Transverse colon (tissue), 4 donors: ENCODE measurements around the gene PCDHGA1. TPM values are rescaled to one million over a fixed set of nuclear protein-coding genes. Genes with fewer than 3 reads are reported as not detected.

Experiments used
- DNase-seq: peaks from one replicate; pipeline ENCODE4 v3.0.0-alpha.2; 2019
- H3K27ac ChIP-seq, 4 donors: fragments of 200-600 bp; sonication (generic); 2 replicates each; pipeline ENCODE4 v1.5.1; 2016 to 2018; ENCODE audit warnings: inconsistent platforms in 4 of 4
- H3K27me3 ChIP-seq: fragments of 200-600 bp; sonication (generic); 2 replicates; pipeline ENCODE4 v1.5.1; 2017; ENCODE audit warnings: inconsistent platforms
- H3K36me3 ChIP-seq, 4 donors: fragments of 200-600 bp; sonication (generic); 2 replicates each; pipeline ENCODE4 v1.5.1; 2017 to 2019; ENCODE audit warnings: inconsistent platforms in 4 of 4
- H3K4me1 ChIP-seq, 4 donors: fragments of 200-600 bp; sonication (generic); 2 replicates each; pipeline ENCODE4 v1.5.1; 2017 to 2020; ENCODE audit warnings: inconsistent platforms in 4 of 4
- H3K4me3 ChIP-seq, 4 donors: fragments of 200-600 bp; sonication (generic); 1 replicate in 1 of 4; 2 replicates in 3 of 4; pipeline versions ENCODE4 v1.5.1 to v1.6.1; 2017 to 2019; ENCODE audit warnings: inconsistent platforms in 4 of 4
- H3K9me3 ChIP-seq, 2 donors: fragments of 200-600 bp; sonication (generic); 2 replicates each; pipeline ENCODE4 v1.5.1; 2017 to 2019; ENCODE audit warnings: inconsistent platforms in 2 of 2
- EP300 ChIP-seq: sonication (generic); formaldehyde crosslinking; IDR thresholded peaks from one replicate; pipeline ENCODE4 v1.6.1; 2017; ENCODE audit warnings: antibody characterized with exemption, low read depth
- POLR2A ChIP-seq: fragments of 450-650 bp; IDR thresholded peaks from one replicate; pipeline ENCODE4 v1.6.1; 2016; ENCODE audit warnings: antibody characterized with exemption, mild to moderate bottlenecking, moderate library complexity
- POLR2AphosphoS5 ChIP-seq, 3 donors: sonication (generic); formaldehyde crosslinking; IDR thresholded peaks; one replicate each; pipeline ENCODE4 v1.6.1; 2016; ENCODE audit warnings: antibody characterized with exemption in 3 of 3
- WGBS, 2 donors: methylation state at CpG; one replicate each; pipeline ENCODE4 v1.1.5; 2018; ENCODE audit warnings: low coverage in 1 of 2; 5-methylcytosine and 5-hydroxymethylcytosine counted together
- in situ Hi-C, 4 donors: fragments of 200-750 bp; cut with MboI; loops; one replicate each; pipeline versions ENCODE4 v1.15.0 to v1.15.1; 2017; ENCODE audit warnings: low sequenced_read_pairs in 3 of 4, low pct_ligation_motif_present in 1 of 4, low pct_unique_long_range_greater_than_20kb in 1 of 4
- intact Hi-C: fragments of 100-400 bp; cut with DNase I; formaldehyde crosslinking; loops from one replicate; pipeline ENCODE4 v1.15.1; 2023; ENCODE audit warnings: low total_unique reads
- total RNA-seq, 4 donors: library from RNA; depleted of rRNA; stranded (reverse); fragments of >200 nt; gene quantifications; one replicate each; pipeline ENCODE4 v1.1.0, GENCODE V29; 2016
- TF ChIP-seq, protein P1 (sequence below), 5 experiments: fragments of 200-600 bp in 3 of 5; fragments of 450-650 bp in 2 of 5; sonication (generic) in 3 of 5; IDR thresholded peaks; 1 replicate in 2 of 5; 2 replicates in 3 of 5; pipeline ENCODE4 v1.5.1; 2016 to 2017; ENCODE audit warnings: antibody characterized with exemption in 5 of 5, inconsistent platforms in 3 of 5, mild to moderate bottlenecking in 2 of 5, moderate library complexity in 1 of 5

PCDHGA1 gene
- total RNA-seq, 4 donors from 2014 or later, result 0.55 to 0.64 TPM; not detected in 2

DNA sequence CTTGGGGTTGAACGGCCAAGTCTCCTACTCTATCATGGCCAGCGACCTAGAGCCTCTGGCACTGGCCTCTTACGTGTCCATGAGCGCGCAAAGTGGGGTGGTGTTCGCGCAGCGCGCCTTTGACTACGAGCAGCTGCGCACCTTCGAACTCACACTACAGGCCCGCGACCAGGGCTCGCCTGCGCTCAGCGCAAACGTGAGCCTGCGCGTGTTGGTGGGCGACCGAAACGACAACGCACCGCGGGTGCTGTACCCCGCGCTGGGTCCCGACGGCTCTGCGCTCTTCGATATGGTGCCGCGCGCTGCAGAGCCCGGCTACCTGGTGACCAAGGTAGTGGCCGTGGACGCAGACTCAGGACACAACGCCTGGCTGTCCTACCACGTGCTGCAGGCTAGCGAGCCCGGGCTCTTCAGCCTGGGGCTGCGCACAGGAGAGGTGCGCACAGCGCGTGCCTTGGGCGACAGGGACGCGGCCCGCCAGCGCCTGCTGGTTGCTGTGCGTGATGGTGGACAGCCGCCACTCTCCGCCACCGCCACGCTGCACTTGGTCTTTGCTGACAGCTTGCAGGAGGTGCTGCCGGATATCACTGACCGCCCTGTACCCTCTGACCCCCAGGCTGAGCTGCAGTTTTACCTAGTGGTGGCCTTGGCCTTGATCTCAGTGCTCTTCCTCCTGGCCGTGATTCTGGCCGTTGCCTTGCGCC, 69.4 kb downstream of the PCDHGA1 start:
- Histone ChIP-seq H3K36me3 (no peaks in the 10 kb centered on the region), H3K4me3 (no peak overlapping the region), H3K27ac (no peak overlapping the region), H3K4me1 (no peaks in the 10 kb centered on the region), H3K9me3 (peaks cover 50 to 86% of the 10 kb centered on the region in 2 donors), H3K27me3 (peaks cover 28% of the 10 kb centered on the region)
- TF ChIP-seq EP300 (no peak), POLR2AphosphoS5 (IDR thresholded peaks at IDR 0.05) (no peak), POLR2A (no peak)
- TF ChIP-seq, protein P1, sequence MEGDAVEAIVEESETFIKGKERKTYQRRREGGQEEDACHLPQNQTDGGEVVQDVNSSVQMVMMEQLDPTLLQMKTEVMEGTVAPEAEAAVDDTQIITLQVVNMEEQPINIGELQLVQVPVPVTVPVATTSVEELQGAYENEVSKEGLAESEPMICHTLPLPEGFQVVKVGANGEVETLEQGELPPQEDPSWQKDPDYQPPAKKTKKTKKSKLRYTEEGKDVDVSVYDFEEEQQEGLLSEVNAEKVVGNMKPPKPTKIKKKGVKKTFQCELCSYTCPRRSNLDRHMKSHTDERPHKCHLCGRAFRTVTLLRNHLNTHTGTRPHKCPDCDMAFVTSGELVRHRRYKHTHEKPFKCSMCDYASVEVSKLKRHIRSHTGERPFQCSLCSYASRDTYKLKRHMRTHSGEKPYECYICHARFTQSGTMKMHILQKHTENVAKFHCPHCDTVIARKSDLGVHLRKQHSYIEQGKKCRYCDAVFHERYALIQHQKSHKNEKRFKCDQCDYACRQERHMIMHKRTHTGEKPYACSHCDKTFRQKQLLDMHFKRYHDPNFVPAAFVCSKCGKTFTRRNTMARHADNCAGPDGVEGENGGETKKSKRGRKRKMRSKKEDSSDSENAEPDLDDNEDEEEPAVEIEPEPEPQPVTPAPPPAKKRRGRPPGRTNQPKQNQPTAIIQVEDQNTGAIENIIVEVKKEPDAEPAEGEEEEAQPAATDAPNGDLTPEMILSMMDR (IDR thresholded peaks at IDR 0.05), result no peak
- 66% methylated on average over 61 of the region's 61 CpGs; no CpG with 5 or more reads in 1 of the 2 donors for WGBS, 2 donors
- DNase-seq, result no peak
- intact Hi-C loops (loop anchor here (10.0 kb wide), 1 partner anchor 125 kb away; no protein-coding TSS in a partner anchor), in situ Hi-C loops (loop anchor here in 2 of 4 donors (10.0 to 25.0 kb wide), 2 partner anchors 165 to 187 kb away; partner anchors contain the start of genes PCDHB12 (in 1 of the 2), PCDHB13 (in 1 of the 2) and PCDHB14 (in 1 of the 2))

DNA sequence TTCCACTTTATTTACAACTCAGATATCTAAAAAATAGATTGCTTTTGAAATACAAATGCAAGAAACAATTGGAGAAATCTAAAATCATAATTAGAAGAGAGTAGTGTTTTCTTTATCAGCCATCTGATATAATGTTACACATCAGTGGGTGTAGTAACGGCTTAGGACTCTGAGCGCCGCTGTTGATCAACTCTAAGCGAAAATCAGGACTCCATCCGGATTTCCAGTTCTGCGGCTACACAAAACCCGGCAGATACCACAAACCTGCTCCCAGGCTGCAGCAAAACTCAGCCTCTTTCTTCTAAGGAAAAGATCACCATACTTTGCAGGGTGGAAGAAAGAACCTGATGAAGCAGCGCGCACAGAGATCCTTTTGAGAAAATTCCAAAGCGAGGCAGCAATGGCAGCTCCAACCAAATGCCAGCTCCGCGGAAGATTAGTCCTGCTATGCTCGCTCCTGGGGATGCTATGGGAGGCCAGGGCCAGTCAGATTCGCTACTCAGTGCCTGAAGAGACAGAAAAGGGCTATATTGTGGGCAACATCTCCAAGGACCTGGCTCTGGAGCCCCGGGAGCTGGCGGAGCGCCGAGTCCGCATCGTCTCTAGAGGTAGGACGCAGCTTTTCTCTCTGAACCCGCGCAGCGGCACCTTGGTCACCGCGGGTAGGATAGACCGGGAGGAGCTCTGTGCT, 72.4 kb downstream of the PCDHGA1 start, which contains the start of gene PCDHGA9:
PCDHGA9 (plus strand) TSS at position 226 of the 691 bp plus-strand sequence; CDS start at position 401, 175 bp downstream.
- Histone ChIP-seq H3K27ac (no peak within 1 kb of the TSS), H3K4me3 (peak within 1 kb of the TSS in 1 of 4 donors; percentile 32), H3K27me3 (peaks cover 26% of the 10 kb centered on the region), H3K9me3 (peaks cover 54 to 96% of the 10 kb centered on the region in 2 donors), H3K4me1 (no peaks in the 10 kb centered on the region), H3K36me3 (no peaks in the 10 kb centered on the region)
- DNase-seq, result no peak
- in situ Hi-C loops, result loop anchor here in 1 of 4 donors (10.0 kb wide), 1 partner anchor 162 kb away; no protein-coding TSS in a partner anchor
- intact Hi-C loops, result loop anchor here (10.0 kb wide), 1 partner anchor 122 kb away; no protein-coding TSS in a partner anchor
- TF ChIP-seq, protein P1 (IDR thresholded peaks at IDR 0.05), result peak in 3 of 5 experiments; percentile 12 to 19 (median 19)
- TF ChIP-seq POLR2AphosphoS5 (IDR thresholded peaks at IDR 0.05), result no peak
- 33 to 45% methylated on average over 7 to 27 of the region's 27 CpGs for WGBS, 2 donors

DNA sequence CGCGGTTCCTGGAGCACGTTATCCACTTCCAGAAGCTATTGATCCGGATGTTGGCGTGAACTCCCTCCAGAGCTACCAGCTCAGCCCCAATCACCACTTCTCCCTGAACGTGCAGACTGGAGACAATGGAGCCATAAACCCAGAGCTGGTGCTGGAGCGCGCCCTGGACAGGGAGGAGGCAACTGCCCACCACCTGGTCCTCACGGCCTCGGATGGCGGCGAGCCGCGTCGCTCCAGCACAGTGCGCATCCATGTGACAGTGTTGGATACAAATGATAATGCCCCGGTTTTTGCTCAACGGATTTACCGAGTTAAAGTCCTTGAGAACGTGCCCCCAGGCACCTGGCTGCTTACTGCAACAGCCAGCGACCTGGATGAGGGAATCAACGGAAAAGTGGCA, 73.1 kb downstream of the PCDHGA1 start:
- intact Hi-C loops, result loop anchor here (10.0 kb wide), 1 partner anchor 121 kb away; no protein-coding TSS in a partner anchor
- DNase-seq, result no peak
- H3K36me3 ChIP-seq, result no peaks in the 10 kb centered on the region
- H3K27me3 ChIP-seq, result peaks cover 28% of the 10 kb centered on the region
- 40 to 57% methylated on average over 17 to 22 of the region's 22 CpGs for WGBS, 2 donors
- H3K27ac ChIP-seq, result no peak overlapping the region
- in situ Hi-C loops, result loop anchor here in 1 of 4 donors (10.0 kb wide), 1 partner anchor 161 kb away; no protein-coding TSS in a partner anchor
- peaks cover 54 to 99% of the 10 kb centered on the region in 2 donors for H3K9me3 ChIP-seq
- peak overlapping the region in 1 of 4 donors; percentile 32 for H3K4me3 ChIP-seq
- no peaks in the 10 kb centered on the region for H3K4me1 ChIP-seq
- TF ChIP-seq POLR2AphosphoS5 (IDR thresholded peaks at IDR 0.05), result no peak
- no peak for TF ChIP-seq POLR2A
- TF ChIP-seq EP300, result no peak
- TF ChIP-seq, protein P1 (IDR thresholded peaks at IDR 0.05), result no peak
